ENCODE results near the gene SLC43A2. TPM values are rescaled to one million over a fixed set of nuclear protein-coding genes. Genes with fewer than 3 reads are reported as not detected.

SLC43A2 gene
- total and polyA plus RNA-seq, 4 donors = 0.63 to 7.9 (median 4.7) TPM

DNA sequence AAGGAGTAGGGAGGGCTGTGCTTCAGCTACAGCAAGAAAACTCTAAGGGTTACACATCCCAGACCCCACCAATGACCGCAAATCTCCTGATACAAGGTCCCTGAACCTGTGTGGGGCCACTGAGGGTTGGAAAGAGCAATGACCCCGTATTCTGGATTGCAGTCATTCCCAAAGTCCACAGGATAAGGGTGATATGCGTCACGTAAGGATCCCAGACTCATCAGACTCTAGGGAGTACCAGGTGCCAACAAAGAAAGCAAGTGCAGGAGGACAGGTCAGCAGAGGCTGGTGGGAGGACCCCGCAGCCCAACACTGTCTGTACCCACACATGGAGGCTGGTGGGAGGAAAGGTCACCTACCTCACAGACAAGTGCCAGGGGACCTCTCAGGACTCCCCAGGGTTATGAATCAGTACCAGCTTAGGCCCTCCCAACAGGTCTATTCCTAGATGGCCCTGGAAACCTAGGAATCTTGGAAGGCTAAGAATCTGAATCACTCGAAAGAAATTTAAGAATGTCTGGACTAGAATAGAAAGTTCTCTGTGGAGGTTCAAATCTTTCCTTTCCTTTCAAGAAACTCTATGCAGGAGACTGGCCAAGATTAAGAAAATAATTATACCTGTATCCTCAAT is 82.2 kb downstream of the SLC43A2 start:
- DNase-seq (ENCODE audit: low spot score) = no peak
- H3K9ac ChIP-seq (ENCODE audit: low read depth in 1 of 2, low read length in 2 of 2) = no peak overlapping the region
- H3K4me3 ChIP-seq (ENCODE audit: low read depth in 1 of 3, low read length in 3 of 3) = no peak overlapping the region
- H3K9me3 ChIP-seq (ENCODE audit: control insufficient read depth in 4 of 4, low read length in 3 of 4) = no peaks in the 10 kb centered on the region
- peaks cover 12 to 23% (median 16%) of the 10 kb centered on the region in 4 donors for H3K36me3 ChIP-seq (ENCODE audit: control insufficient read depth in 4 of 4, insufficient read depth in 3 of 4, low read depth in 1 of 4, low read length in 3 of 4)
- H3K27me3 ChIP-seq (ENCODE audit: control insufficient read depth in 4 of 4, insufficient read depth in 4 of 4, low read length in 3 of 4) = no peaks in the 10 kb centered on the region
- peak overlapping the region; percentile 0 to 83 for H3K27ac ChIP-seq (ENCODE audit: low read depth in 1 of 2, low read length in 2 of 2)
- peaks cover 4 to 17% (median 15%) of the 10 kb centered on the region in 4 donors for H3K4me1 ChIP-seq (ENCODE audit: control insufficient read depth in 4 of 4, insufficient read depth in 4 of 4, low read length in 3 of 4)
- WGBS = 46% methylated on average over 6 of the region's 6 CpGs
- TF ChIP-seq, protein P1, sequence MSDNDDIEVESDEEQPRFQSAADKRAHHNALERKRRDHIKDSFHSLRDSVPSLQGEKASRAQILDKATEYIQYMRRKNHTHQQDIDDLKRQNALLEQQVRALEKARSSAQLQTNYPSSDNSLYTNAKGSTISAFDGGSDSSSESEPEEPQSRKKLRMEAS (IDR thresholded peaks at IDR 0.05) = no peak
- TF ChIP-seq SP1 (IDR thresholded peaks at IDR 0.05) (peak; percentile 86), HNF4G (IDR thresholded peaks at IDR 0.05) (peak; percentile 89), RXRA (IDR thresholded peaks at IDR 0.05) (peak; percentile 97 to 100), TAF1 (conservative IDR thresholded peaks at IDR 0.05) (no peak), GABPA (IDR thresholded peaks at IDR 0.05 in 1 of 2, conservative IDR thresholded peaks at IDR 0.05 in 1 of 2) (no peak), FOXA1 (IDR thresholded peaks at IDR 0.05) (no peak), NR2F2 (IDR thresholded peaks at IDR 0.05) (no peak), ATF3 (IDR thresholded peaks at IDR 0.05) (peak; percentile 52), FOXA2 (IDR thresholded peaks at IDR 0.05) (peak; percentile 30), RAD21 (IDR thresholded peaks at IDR 0.05) (peak in 1 of 2 donors; percentile 19), HNF4A (conservative IDR thresholded peaks at IDR 0.05) (peak; percentile 78 to 93), CTCF (IDR thresholded peaks at IDR 0.05; ENCODE audit: low read depth, low read length, missing input control) (no peak), YY1 (IDR thresholded peaks at IDR 0.05) (no peak), JUND (IDR thresholded peaks at IDR 0.05) (peak; percentile 65 to 81), EGR1 (IDR thresholded peaks at IDR 0.05; ENCODE audit: low read depth in 2 of 2) (no peak)
- TF ChIP-seq, protein P2, sequence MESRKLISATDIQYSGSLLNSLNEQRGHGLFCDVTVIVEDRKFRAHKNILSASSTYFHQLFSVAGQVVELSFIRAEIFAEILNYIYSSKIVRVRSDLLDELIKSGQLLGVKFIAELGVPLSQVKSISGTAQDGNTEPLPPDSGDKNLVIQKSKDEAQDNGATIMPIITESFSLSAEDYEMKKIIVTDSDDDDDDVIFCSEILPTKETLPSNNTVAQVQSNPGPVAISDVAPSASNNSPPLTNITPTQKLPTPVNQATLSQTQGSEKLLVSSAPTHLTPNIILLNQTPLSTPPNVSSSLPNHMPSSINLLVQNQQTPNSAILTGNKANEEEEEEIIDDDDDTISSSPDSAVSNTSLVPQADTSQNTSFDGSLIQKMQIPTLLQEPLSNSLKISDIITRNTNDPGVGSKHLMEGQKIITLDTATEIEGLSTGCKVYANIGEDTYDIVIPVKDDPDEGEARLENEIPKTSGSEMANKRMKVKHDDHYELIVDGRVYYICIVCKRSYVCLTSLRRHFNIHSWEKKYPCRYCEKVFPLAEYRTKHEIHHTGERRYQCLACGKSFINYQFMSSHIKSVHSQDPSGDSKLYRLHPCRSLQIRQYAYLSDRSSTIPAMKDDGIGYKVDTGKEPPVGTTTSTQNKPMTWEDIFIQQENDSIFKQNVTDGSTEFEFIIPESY (IDR thresholded peaks at IDR 0.05) = no peak
- TF ChIP-seq, protein P3, sequence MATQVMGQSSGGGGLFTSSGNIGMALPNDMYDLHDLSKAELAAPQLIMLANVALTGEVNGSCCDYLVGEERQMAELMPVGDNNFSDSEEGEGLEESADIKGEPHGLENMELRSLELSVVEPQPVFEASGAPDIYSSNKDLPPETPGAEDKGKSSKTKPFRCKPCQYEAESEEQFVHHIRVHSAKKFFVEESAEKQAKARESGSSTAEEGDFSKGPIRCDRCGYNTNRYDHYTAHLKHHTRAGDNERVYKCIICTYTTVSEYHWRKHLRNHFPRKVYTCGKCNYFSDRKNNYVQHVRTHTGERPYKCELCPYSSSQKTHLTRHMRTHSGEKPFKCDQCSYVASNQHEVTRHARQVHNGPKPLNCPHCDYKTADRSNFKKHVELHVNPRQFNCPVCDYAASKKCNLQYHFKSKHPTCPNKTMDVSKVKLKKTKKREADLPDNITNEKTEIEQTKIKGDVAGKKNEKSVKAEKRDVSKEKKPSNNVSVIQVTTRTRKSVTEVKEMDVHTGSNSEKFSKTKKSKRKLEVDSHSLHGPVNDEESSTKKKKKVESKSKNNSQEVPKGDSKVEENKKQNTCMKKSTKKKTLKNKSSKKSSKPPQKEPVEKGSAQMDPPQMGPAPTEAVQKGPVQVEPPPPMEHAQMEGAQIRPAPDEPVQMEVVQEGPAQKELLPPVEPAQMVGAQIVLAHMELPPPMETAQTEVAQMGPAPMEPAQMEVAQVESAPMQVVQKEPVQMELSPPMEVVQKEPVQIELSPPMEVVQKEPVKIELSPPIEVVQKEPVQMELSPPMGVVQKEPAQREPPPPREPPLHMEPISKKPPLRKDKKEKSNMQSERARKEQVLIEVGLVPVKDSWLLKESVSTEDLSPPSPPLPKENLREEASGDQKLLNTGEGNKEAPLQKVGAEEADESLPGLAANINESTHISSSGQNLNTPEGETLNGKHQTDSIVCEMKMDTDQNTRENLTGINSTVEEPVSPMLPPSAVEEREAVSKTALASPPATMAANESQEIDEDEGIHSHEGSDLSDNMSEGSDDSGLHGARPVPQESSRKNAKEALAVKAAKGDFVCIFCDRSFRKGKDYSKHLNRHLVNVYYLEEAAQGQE (IDR thresholded peaks at IDR 0.05) = no peak

Data from liver (tissue), 9 donors.